ENCODE results near the gene CD44. TPM values are rescaled to one million over a fixed set of nuclear protein-coding genes. Genes with fewer than 3 reads are reported as not detected.

CD44 gene
- total RNA-seq, 1 donor from 2014 or later, result 268 TPM

GRCh38 chr11:35187996-35188395 is 49.0 kb downstream of the CD44 start:
- no peak for TF ChIP-seq CTCF (IDR thresholded peaks at IDR 0.05; ENCODE audit: insufficient read depth, low read length, poor library complexity, severe bottlenecking)
- H3K36me3 ChIP-seq (ENCODE audit: control insufficient read depth, insufficient read depth, low read length), result peaks cover 3% of the 10 kb centered on the region
- H3K4me3 ChIP-seq (ENCODE audit: low read depth, low read length), result no peak overlapping the region
- H3K27me3 ChIP-seq (ENCODE audit: control insufficient read depth, insufficient read depth, low read length), result no peaks in the 10 kb centered on the region
- no peak for DNase-seq (ENCODE audit: low read depth)

- H3K36me3 ChIP-seq (ENCODE audit: control insufficient read depth, insufficient read depth, low read length), result peaks cover 3% of the 10 kb centered on the region
- no peak overlapping the region for H3K4me3 ChIP-seq (ENCODE audit: low read depth, low read length)
- no peaks in the 10 kb centered on the region for H3K27me3 ChIP-seq (ENCODE audit: control insufficient read depth, insufficient read depth, low read length)
- no peak for TF ChIP-seq CTCF (IDR thresholded peaks at IDR 0.05; ENCODE audit: insufficient read depth, low read length, poor library complexity, severe bottlenecking)
- no peak for DNase-seq (ENCODE audit: low read depth)
Measured at GRCh38 chr11:35190804-35191348, 51.9 kb downstream of the CD44 start.

- TF ChIP-seq CTCF (IDR thresholded peaks at IDR 0.05; ENCODE audit: insufficient read depth, low read length, poor library complexity, severe bottlenecking), result no peak
- Histone ChIP-seq H3K27me3 (ENCODE audit: control insufficient read depth, insufficient read depth, low read length) (no peaks in the 10 kb centered on the region), H3K4me3 (ENCODE audit: low read depth, low read length) (no peak overlapping the region), H3K36me3 (ENCODE audit: control insufficient read depth, insufficient read depth, low read length) (peaks cover 3% of the 10 kb centered on the region)
- no peak for DNase-seq (ENCODE audit: low read depth)
Measured at GRCh38 chr11:35192347-35192746, 53.4 kb downstream of the CD44 start.

GRCh38 chr11:35193767-35194166 is 54.8 kb downstream of the CD44 start:
- DNase-seq (ENCODE audit: low read depth), result no peak
- no peak for TF ChIP-seq CTCF (IDR thresholded peaks at IDR 0.05; ENCODE audit: insufficient read depth, low read length, poor library complexity, severe bottlenecking)
- Histone ChIP-seq H3K27me3 (ENCODE audit: control insufficient read depth, insufficient read depth, low read length) (no peaks in the 10 kb centered on the region), H3K36me3 (ENCODE audit: control insufficient read depth, insufficient read depth, low read length) (peaks cover 1% of the 10 kb centered on the region), H3K4me3 (ENCODE audit: low read depth, low read length) (no peak overlapping the region)

GRCh38 chr11:35197292-35197691 is 58.3 kb downstream of the CD44 start:
- no peak for TF ChIP-seq CTCF (IDR thresholded peaks at IDR 0.05; ENCODE audit: insufficient read depth, low read length, poor library complexity, severe bottlenecking)
- DNase-seq (ENCODE audit: low read depth), result no peak
- H3K4me3 ChIP-seq (ENCODE audit: low read depth, low read length), result no peak overlapping the region
- no peaks in the 10 kb centered on the region for H3K27me3 ChIP-seq (ENCODE audit: control insufficient read depth, insufficient read depth, low read length)
- no peaks in the 10 kb centered on the region for H3K36me3 ChIP-seq (ENCODE audit: control insufficient read depth, insufficient read depth, low read length)

- no peaks in the 10 kb centered on the region for H3K27me3 ChIP-seq (ENCODE audit: control insufficient read depth, insufficient read depth, low read length)
- H3K4me3 ChIP-seq (ENCODE audit: low read depth, low read length), result no peak overlapping the region
- DNase-seq (ENCODE audit: low read depth), result no peak
- H3K36me3 ChIP-seq (ENCODE audit: control insufficient read depth, insufficient read depth, low read length), result peaks cover 3% of the 10 kb centered on the region
- no peak for TF ChIP-seq CTCF (IDR thresholded peaks at IDR 0.05; ENCODE audit: insufficient read depth, low read length, poor library complexity, severe bottlenecking)
Measured at GRCh38 chr11:35200811-35201341, 61.9 kb downstream of the CD44 start.

All from kidney epithelial cell (primary cell).